HG03139 (cell line): ENCODE measurements around the gene OR51G1.
"Not testable (repeated sequence)": the region's sequence is repeated elsewhere in the genome, so short reads cannot be mapped to it uniquely, and the experiment has no call there.

Experiments
- ATAC-seq: cut with Tn5 transposase; IDR thresholded peaks from one replicate; pipeline ENCODE4 v1.9.1; 2021; ENCODE audit not compliant: unreplicated experiment

Gene OR51G1, protein sequence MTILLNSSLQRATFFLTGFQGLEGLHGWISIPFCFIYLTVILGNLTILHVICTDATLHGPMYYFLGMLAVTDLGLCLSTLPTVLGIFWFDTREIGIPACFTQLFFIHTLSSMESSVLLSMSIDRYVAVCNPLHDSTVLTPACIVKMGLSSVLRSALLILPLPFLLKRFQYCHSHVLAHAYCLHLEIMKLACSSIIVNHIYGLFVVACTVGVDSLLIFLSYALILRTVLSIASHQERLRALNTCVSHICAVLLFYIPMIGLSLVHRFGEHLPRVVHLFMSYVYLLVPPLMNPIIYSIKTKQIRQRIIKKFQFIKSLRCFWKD

DNA sequence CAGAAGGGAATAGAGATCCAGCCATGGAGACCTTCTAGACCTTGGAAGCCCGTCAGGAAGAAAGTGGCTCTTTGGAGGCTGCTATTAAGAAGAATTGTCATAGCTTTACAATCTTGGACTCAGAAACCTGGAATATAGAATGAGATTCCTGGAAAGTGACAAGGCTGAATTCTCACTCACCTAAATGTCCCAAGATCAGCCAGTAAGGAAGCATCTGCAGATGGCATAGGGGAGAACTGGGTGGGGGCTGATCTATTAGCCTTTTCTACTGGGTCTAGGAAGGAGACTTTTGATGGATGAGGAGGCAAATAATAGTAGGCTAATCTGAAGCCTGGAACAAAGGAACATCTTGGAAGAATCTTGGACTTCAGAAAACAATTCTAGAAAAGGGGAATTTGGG, at the start of gene OR51G1:
OR51G1 (minus strand) TSS at position 101 of the 400 bp plus-strand sequence; CDS start at position 101, 0 bp downstream.
- ATAC-seq = no peak

DNA sequence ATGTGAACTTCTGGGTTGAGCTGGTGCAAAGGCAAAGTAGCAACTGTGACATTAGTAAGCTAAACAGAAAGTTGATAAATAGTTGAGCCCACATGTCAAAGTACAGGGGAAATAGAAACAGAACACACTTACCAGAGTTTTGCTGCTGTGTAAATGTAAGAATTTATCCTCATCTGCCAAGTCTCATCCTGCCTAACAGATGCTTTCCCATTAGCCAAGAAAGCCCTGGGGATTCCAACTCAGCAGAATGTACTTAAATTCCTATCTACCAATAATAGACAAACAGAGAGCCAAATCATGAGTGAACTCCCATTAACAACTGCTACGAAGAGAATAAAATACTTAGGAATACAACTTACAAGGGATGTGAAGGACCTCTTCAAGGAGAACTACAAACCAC, 38.7 kb upstream of the OR51G1 start:
- no peak for ATAC-seq

DNA sequence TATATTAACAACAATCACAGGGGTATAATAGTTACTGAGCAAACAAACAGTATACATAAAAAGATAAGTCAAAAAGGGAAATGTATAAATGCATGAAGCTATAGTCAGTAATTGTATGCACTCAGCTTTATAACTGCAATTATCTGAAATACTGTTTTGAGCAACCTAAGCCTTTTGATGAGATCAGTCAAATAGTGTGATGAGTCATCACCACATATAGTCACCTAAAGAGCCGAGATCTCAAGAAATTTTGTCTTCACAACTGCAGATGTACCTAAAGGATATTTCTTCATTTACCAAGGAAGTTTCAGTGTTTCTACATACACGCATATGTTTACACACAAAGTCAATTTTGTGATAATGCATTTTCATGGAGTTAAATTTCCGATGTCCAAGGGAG, 36.7 kb upstream of the OR51G1 start:
- no peak for ATAC-seq

DNA sequence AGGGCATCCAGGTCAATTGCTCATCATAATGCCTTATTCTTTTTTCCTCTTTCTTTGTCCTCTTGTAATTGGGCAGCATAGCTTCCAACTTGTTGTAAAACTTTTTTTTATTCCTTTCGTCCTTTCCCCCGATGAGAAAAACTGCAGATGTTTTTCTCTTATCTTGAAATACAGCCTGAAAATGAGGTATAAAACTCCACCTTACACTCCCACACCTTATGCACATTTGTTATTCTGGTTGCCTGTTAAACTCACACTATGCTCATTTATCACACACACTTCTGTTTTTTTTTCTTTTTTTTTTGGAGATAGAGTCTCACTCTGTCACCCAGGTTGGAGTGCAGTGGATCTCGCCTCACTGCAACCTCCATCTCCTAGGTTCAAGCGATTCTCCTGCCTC, 33.3 kb upstream of the OR51G1 start:
- ATAC-seq = no peak

DNA sequence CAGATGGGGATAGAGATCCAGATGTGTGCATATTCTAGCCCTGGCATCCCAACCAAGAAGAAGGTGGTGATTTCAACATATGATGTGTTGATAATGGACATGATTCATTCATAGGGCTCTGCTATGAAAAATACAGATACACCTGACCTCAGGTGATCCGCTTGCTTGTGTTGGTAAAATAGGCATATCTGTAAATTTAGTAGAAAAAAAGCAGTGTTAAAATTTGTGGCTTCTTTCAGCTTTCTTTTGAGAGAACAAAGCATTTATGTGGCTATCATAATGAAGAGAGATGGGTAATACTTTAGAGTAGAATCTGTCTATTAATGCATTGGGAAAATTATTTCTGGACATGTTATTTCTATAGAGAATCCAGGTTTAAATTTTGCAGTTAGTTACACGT, 31.5 kb upstream of the OR51G1 start, which contains the start of gene OR51A2:
OR51A2 (minus strand) TSS at position 101 of the 400 bp plus-strand sequence; CDS start at position 101, 0 bp downstream.
- ATAC-seq = not testable (repeated sequence)

DNA sequence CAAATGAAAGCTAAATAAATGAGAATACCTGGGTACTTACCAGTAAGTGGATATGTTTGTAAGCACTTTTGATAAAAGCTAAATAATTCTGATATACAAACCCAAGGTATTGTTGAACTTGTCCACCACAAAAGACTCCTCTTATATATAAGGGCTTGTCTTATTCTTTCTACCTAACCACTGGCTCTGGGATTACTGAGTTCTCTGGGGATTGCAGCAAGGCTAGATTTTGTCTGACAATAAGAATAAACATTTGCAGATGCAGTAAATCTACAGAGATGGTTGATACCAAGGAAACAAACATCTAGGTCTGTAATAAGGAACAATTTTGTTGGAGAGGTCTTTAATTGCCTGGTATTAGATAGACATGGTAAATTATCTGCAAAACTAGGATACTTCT, 23.4 kb upstream of the OR51G1 start, which contains the start of gene OR51A4:
OR51A4 (minus strand) TSS at position 101 of the 400 bp plus-strand sequence. CDS start 505 bp downstream, outside the sequence.
- ATAC-seq = no peak

DNA sequence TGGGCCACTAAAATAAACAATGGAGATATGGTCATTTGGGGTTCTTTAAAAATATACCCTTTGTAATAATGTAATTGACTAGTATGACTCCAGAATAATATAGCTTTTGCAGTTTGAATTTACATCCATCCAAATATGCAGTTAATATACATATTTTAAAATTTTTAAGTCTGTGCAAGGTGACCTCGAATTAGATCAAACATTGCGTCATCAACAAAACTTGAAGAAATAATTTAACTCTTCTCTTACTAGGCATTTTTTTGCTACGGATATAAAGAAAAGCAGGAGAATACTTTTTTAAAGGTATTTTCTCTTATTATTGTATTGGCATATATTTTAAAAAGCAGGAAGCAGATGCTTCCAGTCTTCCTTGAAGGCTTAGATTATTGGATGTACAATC, 12.6 kb upstream of the OR51G1 start:
- no peak for ATAC-seq

DNA sequence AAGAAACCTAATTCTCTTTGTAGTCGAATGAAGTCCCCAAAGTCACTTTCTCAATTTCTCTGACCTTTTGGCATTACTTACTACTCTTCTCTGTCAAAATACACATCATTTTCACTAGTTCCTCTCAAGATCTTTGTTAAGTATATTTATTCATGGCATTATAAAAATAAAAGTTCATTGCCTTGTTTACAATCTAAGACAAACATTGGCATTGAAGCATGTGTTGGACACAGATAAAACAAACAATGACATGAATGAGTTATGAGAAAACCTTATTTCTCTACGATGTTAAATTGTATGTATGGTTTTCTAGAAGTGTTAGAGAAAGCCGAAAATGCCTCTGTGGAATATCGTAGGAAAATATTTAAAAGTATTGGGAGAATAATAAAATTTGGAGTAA, 8.6 kb upstream of the OR51G1 start:
- ATAC-seq = no peak

DNA sequence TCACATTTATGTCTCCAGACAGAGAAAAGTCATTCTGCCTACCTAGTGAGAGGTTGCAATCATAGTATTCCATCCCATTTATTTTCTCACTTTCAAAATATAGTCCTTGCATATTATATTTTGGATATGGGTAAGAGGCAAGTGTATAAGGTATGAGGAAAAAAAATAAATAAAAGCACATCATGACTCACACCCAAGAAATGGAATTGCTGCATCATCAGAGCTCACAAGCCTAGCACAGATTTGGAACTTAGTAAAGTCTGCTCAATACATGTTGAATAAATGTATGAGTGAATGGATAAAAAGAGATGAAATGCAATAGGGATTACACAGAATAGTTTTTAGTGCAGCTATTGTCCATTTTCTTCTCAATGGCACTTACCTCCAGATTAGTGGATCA, 2.5 kb upstream of the OR51G1 start:
- no peak for ATAC-seq

DNA sequence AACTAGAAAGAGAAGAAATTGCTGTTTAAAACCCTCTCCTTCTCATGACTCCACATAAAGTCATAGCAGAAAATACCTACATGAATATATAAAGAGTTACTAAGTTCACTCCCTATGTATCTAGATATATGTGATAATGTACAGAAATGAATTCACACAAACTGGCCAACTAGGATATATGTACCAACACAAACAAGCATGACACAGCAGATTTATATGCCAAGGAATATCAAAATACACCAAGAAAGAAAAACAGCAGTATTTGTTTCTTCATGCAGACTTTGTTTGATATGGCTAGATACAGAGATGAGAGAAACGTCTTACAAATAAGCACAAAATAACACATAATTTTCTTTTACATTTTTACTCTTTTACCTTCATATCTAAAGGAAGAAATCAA, 1.8 kb downstream of the OR51G1 start:
- ATAC-seq = no peak

DNA sequence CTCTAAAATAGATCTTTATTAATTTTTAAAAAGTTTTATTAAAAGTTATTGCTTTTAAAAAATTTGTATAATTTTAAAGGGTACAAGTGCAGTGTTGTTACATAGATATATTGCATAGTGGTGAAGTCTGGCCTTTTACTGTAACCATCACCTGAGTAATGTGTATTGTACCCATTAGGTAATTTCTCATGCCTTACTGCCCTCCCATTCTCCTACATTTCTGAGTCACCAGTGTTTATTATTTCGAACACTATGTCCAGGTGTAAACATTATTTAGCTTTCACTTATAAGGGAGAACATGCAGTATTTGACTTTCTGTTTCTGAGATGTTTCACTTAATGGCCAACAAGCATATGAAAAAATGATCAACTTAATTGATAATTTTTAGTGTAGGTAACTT, 2.3 kb downstream of the OR51G1 start:
- no peak for ATAC-seq

DNA sequence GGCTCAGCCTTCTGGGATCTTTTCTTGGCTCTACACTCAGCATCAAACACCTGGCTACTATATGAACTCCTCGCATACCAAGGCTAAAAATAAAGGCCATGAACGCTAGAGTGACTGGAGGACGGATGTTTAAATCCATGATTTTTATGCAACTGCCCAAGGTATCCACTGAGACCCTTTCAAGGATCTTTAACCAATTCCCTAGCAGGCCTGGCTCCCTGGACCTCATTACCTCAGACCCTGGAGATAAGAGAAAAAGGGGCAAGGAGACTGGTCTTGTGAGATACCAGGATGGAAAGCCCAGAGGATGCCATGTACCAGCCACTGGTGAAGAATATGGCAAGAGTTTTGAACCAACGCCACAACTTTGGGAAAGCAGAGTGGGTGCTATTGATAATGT, 4.9 kb downstream of the OR51G1 start, which contains the start of gene OR51G2:
OR51G2 (minus strand) TSS at position 101 of the 400 bp plus-strand sequence. CDS start 3,687 bp downstream, outside the sequence.
- no peak for ATAC-seq

DNA sequence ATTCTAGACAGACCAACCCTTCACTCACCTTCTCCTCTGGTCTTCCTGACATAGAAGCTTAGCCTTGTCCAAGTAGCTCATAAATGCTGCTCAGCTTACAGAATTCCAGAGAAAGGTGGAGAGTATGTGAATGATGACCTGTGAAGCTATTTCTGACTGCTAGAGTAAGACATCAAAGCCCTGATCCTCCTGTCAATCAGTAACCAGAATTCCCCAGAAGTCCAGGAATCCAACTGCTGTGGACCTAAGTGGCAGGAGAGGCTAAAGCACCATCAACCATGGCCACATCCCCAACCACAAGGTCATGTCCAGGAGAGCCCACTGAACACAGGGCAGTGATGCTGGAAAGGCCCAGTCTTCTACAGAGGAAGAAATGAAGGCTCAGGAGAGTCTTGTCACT, 7.6 kb downstream of the OR51G1 start:
- ATAC-seq = no peak

DNA sequence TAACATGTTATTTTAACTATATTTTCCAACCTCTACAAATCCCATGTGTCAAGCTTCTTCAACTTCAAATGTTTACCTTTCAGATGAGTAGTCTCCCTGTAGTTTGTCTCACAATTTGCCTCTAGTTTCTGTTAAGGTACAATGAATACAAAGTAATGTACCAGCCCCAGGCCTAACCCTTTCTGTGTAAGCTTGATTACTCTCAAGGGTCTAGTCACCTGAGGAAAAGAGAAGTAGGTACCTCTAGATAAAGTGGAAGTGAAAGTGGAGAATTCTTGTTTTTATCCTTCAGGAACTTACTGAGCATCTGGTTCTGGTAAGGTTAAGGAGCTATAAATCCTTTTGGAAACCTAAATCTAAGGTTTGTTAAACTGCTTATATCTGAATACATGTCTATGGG, 20.7 kb downstream of the OR51G1 start, which contains the start of gene OR51A7:
OR51A7 (plus strand) TSS at position 300 of the 400 bp plus-strand sequence. CDS start 3,587 bp downstream, outside the sequence.
- no peak for ATAC-seq

DNA sequence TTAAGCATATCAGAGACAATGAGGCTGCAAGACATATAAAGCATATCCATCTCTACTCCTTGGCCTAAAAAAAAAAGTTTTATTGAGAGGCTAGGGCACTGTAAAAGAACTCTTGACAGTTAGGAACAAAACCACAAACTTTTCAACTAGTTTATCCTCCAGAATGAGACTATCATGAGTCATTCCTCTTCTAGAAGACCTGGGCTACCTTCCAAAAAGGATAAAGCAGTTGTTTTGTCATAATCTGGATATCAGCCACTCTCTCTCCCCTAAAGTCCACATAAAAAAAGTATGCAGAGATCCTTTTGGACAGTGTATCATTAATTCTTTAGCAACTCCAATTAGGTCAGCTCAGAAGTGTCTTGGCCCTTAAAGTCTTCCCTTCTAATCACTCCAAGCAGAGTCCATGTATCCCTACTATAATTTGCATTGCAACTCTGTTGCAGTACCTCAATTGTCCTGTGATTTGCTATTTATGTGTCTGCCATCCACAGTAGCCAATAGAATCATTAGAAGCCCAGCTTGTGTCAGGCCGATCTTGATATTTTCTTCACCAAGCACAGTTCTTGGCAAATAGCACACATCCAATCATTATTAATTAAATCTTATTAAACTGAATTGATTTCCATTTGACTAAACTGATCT, 32.0 kb downstream of the OR51G1 start:
- no peak for ATAC-seq

DNA sequence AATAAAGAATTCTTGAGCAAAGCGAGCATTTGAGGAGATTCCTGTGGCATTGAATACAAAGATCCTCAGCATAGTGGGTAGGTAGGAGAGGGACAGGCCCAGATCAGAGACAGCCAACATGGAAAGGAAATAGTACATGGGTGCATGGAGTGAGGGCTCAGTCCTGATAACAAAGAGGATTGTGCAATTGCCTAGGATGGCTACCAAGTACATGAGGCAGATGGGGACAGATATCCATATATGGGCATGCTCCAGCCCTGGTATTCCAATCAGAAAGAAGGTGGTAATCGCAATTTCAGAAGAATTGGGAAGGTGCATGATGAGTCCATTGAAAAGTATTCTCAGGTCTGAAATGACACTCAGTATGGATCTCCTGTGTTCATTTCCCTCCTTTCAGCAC, 33.9 kb downstream of the OR51G1 start:
- ATAC-seq = no peak

DNA sequence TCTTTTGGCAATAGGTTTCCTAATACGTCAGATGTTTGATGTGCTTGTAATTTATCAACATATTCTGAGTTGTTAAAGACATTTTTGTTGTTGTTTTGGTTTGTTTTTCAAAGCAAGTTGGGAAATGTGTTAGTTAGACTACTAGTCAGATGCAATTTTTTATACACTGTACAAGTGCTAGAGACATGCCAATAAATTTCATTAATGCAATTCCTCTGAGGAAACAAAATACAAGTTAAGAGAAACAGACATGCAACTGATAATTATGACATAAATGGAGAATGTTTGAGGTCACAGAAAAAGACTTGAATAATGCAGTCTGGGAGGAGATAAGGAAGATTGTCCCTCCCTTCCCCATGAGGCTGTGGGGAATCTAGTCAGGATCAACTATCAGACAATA, 36.5 kb downstream of the OR51G1 start:
- no peak for ATAC-seq

DNA sequence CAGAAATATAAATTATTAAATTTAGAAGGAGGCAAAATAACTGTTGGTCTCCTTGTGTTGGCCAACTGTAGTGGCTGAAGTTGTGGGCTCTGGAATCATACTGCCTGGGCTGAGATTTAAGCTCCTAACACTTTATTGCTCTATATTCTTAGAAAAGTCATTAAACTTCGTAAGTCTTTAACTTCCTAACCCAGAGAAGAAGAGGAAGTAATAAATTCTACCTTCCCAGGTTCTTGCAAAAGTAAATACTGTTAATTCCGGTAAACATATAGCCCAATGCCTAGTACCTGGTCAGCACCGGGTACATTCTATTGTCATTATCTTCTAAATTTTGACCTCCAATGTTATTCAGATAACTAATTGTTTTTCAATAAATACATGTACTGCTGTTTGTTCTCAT, 38.0 kb downstream of the OR51G1 start:
- no peak for ATAC-seq

DNA sequence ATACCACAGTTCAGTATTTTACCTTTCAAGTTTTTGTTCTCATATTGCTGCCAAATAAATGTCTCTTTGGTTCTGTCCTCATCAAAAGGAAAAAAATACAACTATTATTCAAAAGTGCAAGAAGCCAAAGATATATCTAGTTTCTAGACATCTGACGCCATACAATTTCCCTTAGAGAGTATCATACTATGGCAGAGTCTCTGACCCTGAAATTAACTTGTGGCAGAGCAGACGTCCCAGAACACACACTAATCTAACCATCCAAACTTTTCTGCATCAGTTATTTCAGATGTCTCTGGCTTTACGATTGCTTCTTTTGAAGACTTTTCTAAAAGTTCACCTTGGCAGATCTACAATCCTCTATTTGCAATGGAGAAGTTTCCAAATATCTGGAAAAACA, 39.8 kb downstream of the OR51G1 start:
- no peak for ATAC-seq

DNA sequence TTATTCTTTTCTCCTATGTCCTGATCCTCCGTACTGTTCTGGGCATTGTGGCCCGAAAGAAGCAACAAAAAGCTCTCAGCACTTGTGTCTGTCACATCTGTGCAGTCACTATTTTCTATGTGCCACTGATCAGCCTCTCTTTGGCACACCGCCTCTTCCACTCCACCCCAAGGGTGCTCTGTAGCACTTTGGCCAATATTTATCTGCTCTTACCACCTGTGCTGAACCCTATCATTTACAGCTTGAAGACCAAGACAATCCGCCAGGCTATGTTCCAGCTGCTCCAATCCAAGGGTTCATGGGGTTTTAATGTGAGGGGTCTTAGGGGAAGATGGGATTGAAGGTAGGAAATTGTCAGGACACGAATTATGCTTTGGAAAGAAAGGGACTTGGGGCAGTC, 41.6 kb downstream of the OR51G1 start:
- no peak for ATAC-seq

DNA sequence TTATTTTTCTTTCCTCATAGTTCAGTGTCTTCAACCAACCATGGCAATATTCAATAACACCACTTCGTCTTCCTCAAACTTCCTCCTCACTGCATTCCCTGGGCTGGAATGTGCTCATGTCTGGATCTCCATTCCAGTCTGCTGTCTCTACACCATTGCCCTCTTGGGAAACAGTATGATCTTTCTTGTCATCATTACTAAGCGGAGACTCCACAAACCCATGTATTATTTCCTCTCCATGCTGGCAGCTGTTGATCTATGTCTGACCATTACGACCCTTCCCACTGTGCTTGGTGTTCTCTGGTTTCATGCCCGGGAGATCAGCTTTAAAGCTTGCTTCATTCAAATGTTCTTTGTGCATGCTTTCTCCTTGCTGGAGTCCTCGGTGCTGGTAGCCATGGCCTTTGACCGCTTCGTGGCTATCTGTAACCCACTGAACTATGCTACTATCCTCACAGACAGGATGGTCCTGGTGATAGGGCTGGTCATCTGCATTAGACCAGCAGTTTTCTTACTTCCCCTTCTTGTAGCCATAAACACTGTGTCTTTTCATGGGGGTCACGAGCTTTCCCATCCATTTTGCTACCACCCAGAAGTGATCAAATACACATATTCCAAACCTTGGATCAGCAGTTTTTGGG, 42.2 kb downstream of the OR51G1 start, which contains the start of gene OR51T1:
OR51T1 (plus strand) TSS at position 41 of the 641 bp plus-strand sequence; CDS start at position 41, 0 bp downstream.
- ATAC-seq = no peak

DNA sequence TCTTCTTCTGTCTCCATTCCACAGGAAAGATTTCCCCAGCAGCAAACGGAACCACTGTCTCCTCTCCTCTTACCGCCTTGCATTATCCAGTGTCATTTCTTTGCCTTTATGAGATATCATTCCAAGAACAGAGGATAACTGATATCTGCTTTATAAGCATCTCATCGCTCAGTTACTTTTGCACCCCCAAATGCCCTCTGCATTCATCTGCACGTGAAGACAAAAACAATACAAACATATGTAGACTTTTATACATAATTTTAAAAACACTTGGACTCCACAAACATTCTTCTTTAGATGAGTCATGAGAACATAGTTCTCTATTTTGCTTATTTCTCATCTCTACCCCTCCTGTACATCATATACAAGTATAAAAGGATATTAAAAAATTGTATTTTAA, 43.0 kb downstream of the OR51G1 start:
- ATAC-seq = no peak
